NCI-H146 treated with DMSO at 0.1 percent for 48 hours (cell line): ENCODE results near the gene XIRP1.
A peak's percentile ranks its signal among the peaks of the same experiment; 100 is the strongest.

ENCODE experiments used
- DNase-seq: peaks from one replicate; lab custom pipeline; 2025; ENCODE audit not compliant: unreplicated experiment; lab: John Stamatoyannopoulos, UW

XIRP1 gene

GRCh38 chr3:39210078-39210477, 17.7 kb upstream of the XIRP1 start:
- DNase-seq: no peak

DNA sequence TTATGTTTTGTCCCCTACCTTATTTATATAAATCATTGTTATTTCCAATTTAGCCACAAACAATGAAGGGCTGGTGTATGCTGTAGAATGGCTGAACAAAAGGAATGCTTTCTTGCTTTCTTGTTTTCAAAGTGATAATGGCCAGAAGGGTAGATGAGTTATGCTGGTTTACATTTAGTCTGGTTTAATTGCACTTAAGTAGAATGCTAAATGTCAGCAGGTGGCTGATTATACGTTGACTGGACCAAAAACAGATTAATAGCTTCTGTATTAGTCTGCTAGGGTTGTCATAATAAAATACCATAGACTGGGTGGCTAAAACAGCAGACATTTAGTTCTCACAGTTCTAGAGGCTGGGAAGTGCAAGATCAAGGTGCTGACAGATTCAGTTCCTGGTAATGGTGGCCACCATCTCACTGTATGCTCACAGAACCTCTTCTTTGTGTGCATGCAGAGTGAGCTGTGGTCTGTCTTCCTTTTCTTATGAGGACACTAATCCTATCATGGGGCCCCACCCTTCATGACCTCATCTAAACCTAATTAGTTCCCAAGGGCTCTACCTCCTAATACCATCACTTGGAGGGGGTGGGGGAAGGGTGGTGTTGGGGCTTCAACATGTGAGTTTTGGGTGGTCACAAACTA, 17.1 kb upstream of the XIRP1 start:
- no peak for DNase-seq

- DNase-seq: no peak
Observed at GRCh38 chr3:39208463-39209055, 16.2 kb upstream of the XIRP1 start.

- DNase-seq: no peak
Observed at GRCh38 chr3:39207361-39208186, 15.2 kb upstream of the XIRP1 start.

DNA sequence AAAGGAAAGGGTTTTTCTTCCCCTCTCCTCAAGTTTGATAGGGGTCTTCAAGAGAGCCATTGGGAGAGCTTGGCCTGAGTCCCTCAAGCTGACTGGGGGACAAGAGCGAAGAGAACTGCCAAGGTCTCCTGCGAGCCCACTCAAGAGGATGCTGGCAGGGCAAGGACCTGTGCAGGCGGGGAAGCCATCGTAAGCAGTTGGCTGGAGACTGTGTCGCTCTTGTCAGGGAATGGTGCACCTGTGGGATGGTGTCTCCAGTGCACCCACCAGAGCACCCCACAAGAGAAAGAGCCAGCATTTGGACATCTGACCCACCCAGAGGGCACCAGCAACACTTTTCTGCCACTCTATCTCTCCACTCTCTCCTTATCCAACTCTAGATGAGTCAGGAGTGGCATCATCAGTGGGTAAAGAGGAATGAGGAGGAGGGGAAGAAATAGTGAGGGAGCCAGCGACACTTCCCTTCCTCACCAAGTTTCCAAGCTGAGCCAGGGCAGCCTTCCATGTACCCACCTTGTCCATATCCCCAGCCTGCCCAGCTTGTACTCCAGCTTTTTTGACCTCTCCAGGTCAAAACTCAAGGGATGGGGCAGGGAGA, 13.6 kb upstream of the XIRP1 start:
- DNase-seq: no peak

DNA sequence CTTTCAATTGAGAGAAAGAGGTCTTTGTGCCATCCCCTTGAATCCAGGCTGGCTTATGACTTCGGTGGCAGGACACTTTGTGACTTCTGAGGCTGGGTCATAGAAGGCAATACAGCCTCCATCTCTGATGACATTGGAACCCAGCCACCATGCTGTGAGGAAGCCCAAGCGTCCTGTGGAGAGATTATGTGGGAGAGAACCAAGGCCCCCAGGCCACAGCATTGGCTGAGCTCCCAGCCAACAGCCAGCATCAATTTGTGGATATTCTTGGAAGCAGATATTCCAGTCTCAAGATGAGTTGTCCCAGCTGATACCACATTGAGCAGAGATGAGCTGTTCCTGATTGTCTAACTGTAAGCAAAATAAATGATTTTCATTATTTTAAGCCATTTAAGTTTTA, 12.7 kb upstream of the XIRP1 start:
- DNase-seq: no peak

DNA sequence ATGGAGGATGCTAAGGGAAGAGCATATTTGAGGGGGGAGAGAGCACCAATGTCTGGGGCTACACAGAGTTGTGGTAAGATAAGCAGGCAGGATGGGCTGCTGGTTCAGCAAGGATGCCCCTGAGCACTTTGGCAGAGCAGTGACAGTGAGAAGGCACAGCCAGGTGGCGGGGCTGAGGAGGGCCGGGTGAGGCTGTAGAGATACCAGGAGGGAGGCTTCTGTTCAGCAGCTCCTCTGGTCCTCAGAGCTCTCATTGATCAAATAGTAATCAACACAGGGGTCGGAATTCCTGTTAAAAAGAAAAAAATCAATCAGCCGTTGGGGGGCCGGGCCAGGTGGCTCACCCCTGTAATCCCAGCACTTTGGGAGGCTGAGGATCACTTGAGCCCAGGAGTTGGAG, 11.5 kb upstream of the XIRP1 start:
- no peak for DNase-seq

- DNase-seq: no peak
Observed at GRCh38 chr3:39203402-39203801, 11.0 kb upstream of the XIRP1 start.

DNA sequence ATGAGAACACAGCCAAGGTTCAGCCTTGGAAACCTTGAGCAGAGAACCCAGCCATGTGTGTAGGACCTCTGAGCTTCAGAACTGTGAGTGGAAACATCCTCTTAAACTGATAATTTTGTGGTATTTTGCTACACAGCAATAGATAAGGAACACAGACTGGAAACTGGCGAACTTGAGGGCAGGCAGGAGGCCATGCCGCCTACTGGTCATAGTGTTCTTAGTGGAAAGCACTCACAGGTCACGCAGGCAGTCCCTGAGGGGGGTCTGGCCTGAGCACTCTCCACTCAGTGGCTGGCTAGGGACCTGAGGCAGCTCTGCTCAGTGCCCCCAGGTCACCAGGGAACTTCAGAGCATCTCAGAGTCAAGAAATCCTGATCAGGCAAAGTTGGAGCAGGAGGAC, 9.7 kb upstream of the XIRP1 start:
- no peak for DNase-seq

- DNase-seq: no peak
Observed at GRCh38 chr3:39196671-39197356, 4.4 kb upstream of the XIRP1 start.

DNA sequence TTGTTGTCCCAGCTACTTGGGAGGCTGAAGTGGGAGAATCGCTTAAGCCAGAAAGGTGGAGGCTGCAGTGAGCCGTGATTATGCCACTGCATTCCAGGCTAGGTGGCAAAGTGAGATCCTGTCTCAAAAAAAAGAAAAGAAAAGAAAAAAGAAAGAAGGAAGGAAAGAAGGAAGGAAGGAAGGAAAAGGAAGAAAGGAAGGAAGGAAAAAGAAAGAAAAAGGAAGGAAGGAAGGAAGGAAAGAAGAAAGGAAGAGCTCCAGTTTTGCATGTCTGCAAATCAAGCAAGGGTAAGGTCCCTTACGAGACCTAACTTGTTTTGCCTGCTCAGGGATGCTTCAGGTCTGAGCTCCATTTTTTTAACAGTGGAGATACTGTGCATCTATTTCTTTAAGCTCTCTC, 3.6 kb upstream of the XIRP1 start:
- DNase-seq: no peak

DNA sequence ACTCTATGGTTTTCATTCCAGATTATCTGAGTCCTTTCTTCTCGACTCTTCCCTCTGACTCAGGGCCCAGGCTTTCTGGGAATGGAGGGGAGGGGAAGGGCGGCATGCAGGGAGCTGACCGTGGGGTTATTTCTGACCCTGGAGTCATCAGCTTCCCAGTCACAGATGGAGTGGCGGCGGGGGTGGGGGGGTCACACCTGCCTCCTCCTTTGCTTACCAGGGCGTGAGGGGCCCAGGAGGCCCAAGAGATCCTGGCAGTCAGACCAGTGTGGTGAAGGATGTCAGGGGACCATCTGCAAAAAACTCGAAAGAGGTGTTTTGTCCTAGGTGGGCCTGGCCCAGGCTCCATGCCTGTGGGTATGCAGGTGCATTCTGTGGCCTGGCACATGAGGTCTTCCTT, 996 bp upstream of the XIRP1 start:
- no peak for DNase-seq

DNA sequence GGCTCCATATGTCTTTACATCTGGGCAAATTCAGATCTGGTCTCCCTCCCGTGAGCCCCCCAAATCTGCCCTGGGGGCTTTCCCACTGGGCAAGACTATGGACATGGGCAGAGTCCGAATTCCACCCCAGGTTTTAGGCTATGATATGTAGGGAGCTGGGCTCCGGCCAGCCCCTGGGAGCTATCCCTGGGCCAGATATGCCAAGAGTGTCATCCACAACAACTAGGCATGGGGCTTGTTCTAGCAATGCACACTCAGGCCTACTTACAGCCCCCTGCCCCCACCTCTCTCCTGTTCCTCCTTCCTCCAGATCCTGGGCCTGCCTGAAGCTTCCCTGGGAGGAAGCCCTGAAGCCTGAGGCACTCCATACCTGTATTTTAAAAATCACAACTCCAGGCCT, 622 bp downstream of the XIRP1 start:
- no peak for DNase-seq

DNA sequence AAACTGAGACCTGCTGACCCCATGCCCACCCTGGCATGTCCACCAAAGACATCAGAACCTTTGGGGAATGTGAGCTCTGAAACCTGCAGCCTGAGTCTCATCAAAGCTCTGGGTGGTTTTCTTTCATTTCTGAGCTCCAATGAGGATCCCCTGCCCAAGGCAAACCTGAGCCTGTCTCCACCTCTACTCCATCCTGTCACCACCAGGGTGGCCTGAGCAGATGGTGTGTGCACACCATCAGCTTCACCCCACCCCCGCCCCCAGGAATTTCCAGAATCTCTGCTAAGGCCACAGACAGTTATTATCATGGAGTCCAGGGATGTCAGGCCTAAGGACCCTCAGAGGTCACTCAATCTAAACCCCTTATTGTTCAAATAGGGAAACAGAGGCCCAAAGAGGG, 1.3 kb downstream of the XIRP1 start:
- no peak for DNase-seq

GRCh38 chr3:39190281-39191025, 1.9 kb downstream of the XIRP1 start:
- DNase-seq: no peak

- DNase-seq: peak; percentile 17
Observed at GRCh38 chr3:39189959-39190269, 2.5 kb downstream of the XIRP1 start.

GRCh38 chr3:39189150-39189958, 3.0 kb downstream of the XIRP1 start:
- DNase-seq: no peak

- no peak for DNase-seq
Observed at GRCh38 chr3:39188271-39189149, 3.9 kb downstream of the XIRP1 start.
